IMR-90 (cell line): ENCODE data around the gene FFAR2.

Experiments
- CEBPB ChIP-seq: IDR thresholded peaks from 2 replicates; pipeline ENCODE4 v1.6.1; 2012; ENCODE audit warnings: low read depth, low read length, improper control_type of control experiment
- CTCF ChIP-seq: conservative IDR thresholded peaks from 2 replicates; pipeline ENCODE4 v1.5.1; 2012; ENCODE audit warnings: mild to moderate bottlenecking, low read depth, low read length, improper control_type of control experiment
- ELK1 ChIP-seq: fragments of 150-350 bp; IDR thresholded peaks from 2 replicates; pipeline ENCODE4 v1.6.1; 2016; ENCODE audit warnings: low read depth, mild to moderate bottlenecking, low read length, moderate library complexity, borderline replicate concordance
- FOS ChIP-seq: fragments of 150-350 bp; IDR thresholded peaks from 2 replicates; pipeline ENCODE4 v1.6.1; 2016; ENCODE audit warnings: low read depth, low read length
- MAFK ChIP-seq: IDR thresholded peaks from 2 replicates; pipeline ENCODE4 v1.6.1; 2012; ENCODE audit warnings: low read depth, low read length, improper control_type of control experiment
- MAZ ChIP-seq: IDR thresholded peaks from 2 replicates; pipeline ENCODE4 v1.6.1; 2012; ENCODE audit warnings: low read depth, mild to moderate bottlenecking, low read length, improper control_type of control experiment, moderate library complexity, borderline replicate concordance
- MXI1 ChIP-seq: IDR thresholded peaks from 2 replicates; pipeline ENCODE4 v1.6.1; 2012; ENCODE audit warnings: low read depth, mild to moderate bottlenecking, low read length, moderate library complexity, borderline replicate concordance
- POLR2A ChIP-seq: IDR thresholded peaks from 2 replicates; pipeline ENCODE4 v1.6.1; 2012; ENCODE audit warnings: mild to moderate bottlenecking, low read depth, low read length
- RAD21 ChIP-seq: IDR thresholded peaks from 2 replicates; pipeline ENCODE4 v1.6.1; 2012; ENCODE audit warnings: low read length, improper control_type of control experiment
- RFX5 ChIP-seq: IDR thresholded peaks from 2 replicates; pipeline ENCODE4 v1.8.0; 2012; ENCODE audit warnings: low read depth, mild to moderate bottlenecking, low read length, moderate library complexity
- SMC3 ChIP-seq: fragments of 150-350 bp; IDR thresholded peaks from 2 replicates; pipeline ENCODE4 v1.6.1; 2016; ENCODE audit warnings: low read depth, mild to moderate bottlenecking, antibody characterized with exemption, low read length, moderate library complexity
- USF2 ChIP-seq: fragments of 150-350 bp; IDR thresholded peaks from 2 replicates; pipeline ENCODE4 v1.6.1; 2017; ENCODE audit warnings: mild to moderate bottlenecking, antibody characterized with exemption, low read length, low read depth

- TF ChIP-seq SMC3 (no peak), CTCF (no peak), MAZ (no peak), USF2 (no peak), POLR2A (no peak), RAD21 (no peak), MAFK (no peak), FOS (no peak), CEBPB (no peak), ELK1 (no peak), MXI1 (no peak), RFX5 (no peak)
Measured at GRCh38 chr19:35399231-35399630, 48.8 kb upstream of the FFAR2 start.
